Measurements from ENCODE around the gene LPAR5. TPM values are rescaled to one million over a fixed set of nuclear protein-coding genes. Genes with fewer than 3 reads are reported as not detected.
A peak's percentile ranks its signal among the peaks of the same experiment; 100 is the strongest.

Gene LPAR5
- polyA plus RNA-seq, 1 experiment: not detected

DNA sequence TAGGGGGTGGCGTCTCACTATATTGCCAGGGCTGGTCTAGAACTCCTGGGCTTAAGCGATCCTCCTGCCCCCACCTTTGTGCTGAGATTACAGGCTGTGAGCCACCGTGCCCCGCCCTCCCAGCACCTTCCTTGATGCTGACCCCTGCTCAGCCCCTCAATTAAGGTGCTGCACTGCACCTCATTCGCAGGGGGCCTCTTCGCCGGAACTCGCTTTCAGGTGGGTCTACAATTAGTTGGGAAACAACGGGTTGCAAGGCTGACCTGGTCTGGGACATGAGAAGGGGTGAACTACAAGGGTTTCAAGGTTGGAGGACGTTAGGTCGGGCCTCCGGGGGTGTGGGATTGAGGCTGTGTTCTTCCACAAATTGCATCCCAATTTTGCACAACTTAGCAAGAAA is 66.4 kb downstream of the LPAR5 start:
- no peaks in the 10 kb centered on the region; the same call in 1 of the 2 replicates for H3K9me3 ChIP-seq (ENCODE audit: control insufficient read depth, insufficient read depth, low read length)
- H3K4me3 ChIP-seq (ENCODE audit: low read depth, low read length): no peak overlapping the region
- TF ChIP-seq, protein P1, sequence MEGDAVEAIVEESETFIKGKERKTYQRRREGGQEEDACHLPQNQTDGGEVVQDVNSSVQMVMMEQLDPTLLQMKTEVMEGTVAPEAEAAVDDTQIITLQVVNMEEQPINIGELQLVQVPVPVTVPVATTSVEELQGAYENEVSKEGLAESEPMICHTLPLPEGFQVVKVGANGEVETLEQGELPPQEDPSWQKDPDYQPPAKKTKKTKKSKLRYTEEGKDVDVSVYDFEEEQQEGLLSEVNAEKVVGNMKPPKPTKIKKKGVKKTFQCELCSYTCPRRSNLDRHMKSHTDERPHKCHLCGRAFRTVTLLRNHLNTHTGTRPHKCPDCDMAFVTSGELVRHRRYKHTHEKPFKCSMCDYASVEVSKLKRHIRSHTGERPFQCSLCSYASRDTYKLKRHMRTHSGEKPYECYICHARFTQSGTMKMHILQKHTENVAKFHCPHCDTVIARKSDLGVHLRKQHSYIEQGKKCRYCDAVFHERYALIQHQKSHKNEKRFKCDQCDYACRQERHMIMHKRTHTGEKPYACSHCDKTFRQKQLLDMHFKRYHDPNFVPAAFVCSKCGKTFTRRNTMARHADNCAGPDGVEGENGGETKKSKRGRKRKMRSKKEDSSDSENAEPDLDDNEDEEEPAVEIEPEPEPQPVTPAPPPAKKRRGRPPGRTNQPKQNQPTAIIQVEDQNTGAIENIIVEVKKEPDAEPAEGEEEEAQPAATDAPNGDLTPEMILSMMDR (IDR thresholded peaks at IDR 0.05; ENCODE audit: low read depth, low read length): no peak
- H3K27me3 ChIP-seq (ENCODE audit: control insufficient read depth, insufficient read depth, low read length): no peaks in the 10 kb centered on the region
- POLR2A ChIA-PET: no interaction called here
- no peak for DNase-seq (ENCODE audit: low read depth, low spot score)
- CTCF ChIA-PET: no interaction called here
- no peak overlapping the region for H3K27ac ChIP-seq (ENCODE audit: low read depth, low read length)

Small RNAs within 50 kb of the gene (small RNA-seq; reads per million reads assigned to genes)
- gene SCARNA11 (ENCODE audit: insufficient read length, low read depth): 9.1 reads per million, percentile 69 among the genes with 10 or more reads in this experiment

Other genes starting within 250 kb of the LPAR5 start
- gene CD27, start 191.0 kb downstream of the LPAR5 start, polyA plus RNA-seq (2011; rRNA removed): not detected in 2 replicates
- gene TAPBPL, start 183.9 kb downstream of the LPAR5 start, polyA plus RNA-seq (2011; rRNA removed): 10.2 and 13.5 TPM in 2 replicates
- gene VAMP1, start 165.3 kb downstream of the LPAR5 start, polyA plus RNA-seq (2011; rRNA removed): 15.1 and 18.3 TPM in 2 replicates
- gene MRPL51, start 142.7 kb downstream of the LPAR5 start, polyA plus RNA-seq (2011; rRNA removed): 120 and 165 TPM in 2 replicates
- gene NCAPD2, start 141.9 kb downstream of the LPAR5 start, polyA plus RNA-seq (2011; rRNA removed): 36.1 and 38.4 TPM in 2 replicates
- gene GAPDH, start 101.4 kb downstream of the LPAR5 start, polyA plus RNA-seq (2011; rRNA removed): 9,160 and 11,356 TPM in 2 replicates
- gene IFFO1, start 79.9 kb downstream of the LPAR5 start, polyA plus RNA-seq (2011; rRNA removed): 23.8 and 24.2 TPM in 2 replicates
- 35.7 and 41.3 TPM in 2 replicates for gene NOP2, start 67.7 kb downstream of the LPAR5 start, polyA plus RNA-seq (2011; rRNA removed)
- 86.3 and 119 TPM in 2 replicates for gene CHD4, start 28.6 kb downstream of the LPAR5 start, polyA plus RNA-seq (2011; rRNA removed)
- gene ACRBP, start 11.5 kb upstream of the LPAR5 start, polyA plus RNA-seq (2011; rRNA removed): 0.41 and 0.64 TPM in 2 replicates
- 58.6 and 66.6 TPM in 2 replicates for gene ING4, start 27.2 kb upstream of the LPAR5 start, polyA plus RNA-seq (2011; rRNA removed)
- gene ZNF384, start 53.4 kb upstream of the LPAR5 start, polyA plus RNA-seq (2011; rRNA removed): 39.3 and 44.3 TPM in 2 replicates
- 1.2 and 2.2 TPM in 2 replicates for gene PIANP, start 64.9 kb upstream of the LPAR5 start, polyA plus RNA-seq (2011; rRNA removed)
- 93.2 and 104 TPM in 2 replicates for gene COPS7A, start 88.1 kb upstream of the LPAR5 start, polyA plus RNA-seq (2011; rRNA removed)
- 241 and 263 TPM in 2 replicates for gene MLF2, start 117.2 kb upstream of the LPAR5 start, polyA plus RNA-seq (2011; rRNA removed)
- gene PTMS, start 130.4 kb upstream of the LPAR5 start, polyA plus RNA-seq (2011; rRNA removed): 155 and 170 TPM in 2 replicates
- 0.11 and 0.33 TPM in 2 replicates for gene LAG3, start 136.6 kb upstream of the LPAR5 start, polyA plus RNA-seq (2011; rRNA removed)
- 24.8 and 24.9 TPM in 2 replicates for gene CD4, start 153.6 kb upstream of the LPAR5 start, polyA plus RNA-seq (2011; rRNA removed)
- gene GPR162, start 185.9 kb upstream of the LPAR5 start, polyA plus RNA-seq (2011; rRNA removed): 5.2 and 7.6 TPM in 2 replicates
- 45.5 and 65.3 TPM in 2 replicates for gene P3H3, start 192.4 kb upstream of the LPAR5 start, polyA plus RNA-seq (2011; rRNA removed)
- 3.4 and 3.6 TPM in 2 replicates for gene GNB3, start 205.0 kb upstream of the LPAR5 start, polyA plus RNA-seq (2011; rRNA removed)
- 11.6 and 12.5 TPM in 2 replicates for gene CDCA3, start 215.3 kb upstream of the LPAR5 start, polyA plus RNA-seq (2011; rRNA removed)
- gene USP5, start 216.2 kb upstream of the LPAR5 start, polyA plus RNA-seq (2011; rRNA removed): 47.1 and 54.8 TPM in 2 replicates
- 1,246 and 1,347 TPM in 2 replicates for gene TPI1, start 231.6 kb upstream of the LPAR5 start, polyA plus RNA-seq (2011; rRNA removed)
- gene SPSB2, start 237.3 kb upstream of the LPAR5 start, polyA plus RNA-seq (2011; rRNA removed): 2.6 and 3.7 TPM in 2 replicates